Measurements from ENCODE around the gene GPD1. TPM values are rescaled to one million over a fixed set of nuclear protein-coding genes. Genes with fewer than 3 reads are reported as not detected.

The GPD1 gene
- total RNA-seq = under 0.01 TPM

DNA sequence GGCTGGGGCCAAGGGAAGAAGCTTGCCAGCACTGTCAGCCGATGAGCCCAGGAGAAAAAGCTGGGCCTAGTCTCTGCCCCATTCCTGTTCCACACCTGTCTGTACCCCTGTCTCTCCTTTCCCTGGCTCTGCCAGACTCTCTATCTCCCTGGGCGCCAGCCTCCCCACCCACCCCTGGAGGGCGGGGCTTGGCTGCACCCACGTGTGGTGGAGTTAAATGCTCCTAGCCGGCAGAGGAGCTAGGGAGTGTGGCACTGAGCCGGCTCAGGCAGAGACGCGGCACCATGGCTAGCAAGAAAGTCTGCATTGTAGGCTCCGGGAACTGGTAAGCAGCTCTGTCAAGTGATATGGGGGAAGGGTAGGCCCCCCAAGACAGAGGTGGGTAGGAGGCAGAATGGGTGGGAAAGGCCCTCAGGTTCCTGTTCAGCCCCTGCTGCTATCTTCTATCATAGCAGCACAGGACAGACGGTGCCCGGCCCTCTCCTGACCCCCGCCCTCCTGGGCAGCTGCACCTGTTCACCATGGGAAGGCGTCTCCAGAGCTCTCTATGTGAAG lies at the start of gene GPD1:
Gene GPD1, plus strand, starts transcription at position 242 of the 555 bp plus-strand sequence. Its CDS starts 43 bp downstream, at position 285.
- DNase-seq (ENCODE audit: low read depth in 2 of 3, low spot score in 2 of 3) = peak in 1 of 3 donors; percentile 14

DNA sequence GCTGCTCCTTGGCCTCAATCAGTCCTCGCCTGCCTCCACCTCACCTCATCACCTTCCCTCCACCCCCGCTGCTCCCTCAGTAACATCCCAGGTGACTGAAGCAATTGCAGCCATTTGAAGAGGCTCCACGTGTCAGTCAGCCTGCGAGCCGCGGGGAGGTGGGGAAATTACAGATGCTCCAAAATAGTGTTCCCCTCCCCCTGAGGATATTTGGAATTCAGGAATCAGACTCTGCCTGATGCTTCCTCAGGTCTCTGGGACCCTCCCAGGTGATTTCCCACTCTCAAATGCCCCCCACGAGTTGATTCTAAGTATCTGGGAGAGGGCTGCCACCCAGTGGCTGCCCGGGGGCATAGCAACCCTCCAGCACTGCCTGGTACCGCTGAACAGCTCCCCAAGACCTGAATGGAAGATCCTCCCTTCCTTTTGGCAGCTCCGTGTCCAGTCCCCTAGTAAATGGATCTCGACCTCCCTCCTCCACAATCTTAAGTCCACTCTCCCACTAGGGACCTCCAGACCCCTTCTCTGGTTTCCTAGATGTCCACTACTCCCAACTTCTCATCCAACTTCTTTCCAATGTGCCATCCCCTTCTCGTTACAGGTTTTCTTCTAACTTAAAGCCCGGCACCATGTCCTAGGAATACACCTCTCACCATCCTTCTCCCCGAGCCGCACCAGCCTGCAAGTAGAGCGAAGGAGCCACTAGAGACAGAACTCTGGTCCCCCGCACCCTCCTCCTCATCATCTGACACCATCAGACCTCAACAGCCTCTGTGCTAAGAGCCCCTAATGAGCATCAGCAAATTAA lies 47.8 kb upstream of the GPD1 start:
- peak in 2 of 3 donors; percentile 53 to 68 for DNase-seq (ENCODE audit: low read depth in 2 of 3, low spot score in 2 of 3)

- DNase-seq (ENCODE audit: low read depth in 2 of 3, low spot score in 2 of 3) = no peak
Observed at GRCh38 chr12:50056639-50056976, 47.2 kb upstream of the GPD1 start.

DNA sequence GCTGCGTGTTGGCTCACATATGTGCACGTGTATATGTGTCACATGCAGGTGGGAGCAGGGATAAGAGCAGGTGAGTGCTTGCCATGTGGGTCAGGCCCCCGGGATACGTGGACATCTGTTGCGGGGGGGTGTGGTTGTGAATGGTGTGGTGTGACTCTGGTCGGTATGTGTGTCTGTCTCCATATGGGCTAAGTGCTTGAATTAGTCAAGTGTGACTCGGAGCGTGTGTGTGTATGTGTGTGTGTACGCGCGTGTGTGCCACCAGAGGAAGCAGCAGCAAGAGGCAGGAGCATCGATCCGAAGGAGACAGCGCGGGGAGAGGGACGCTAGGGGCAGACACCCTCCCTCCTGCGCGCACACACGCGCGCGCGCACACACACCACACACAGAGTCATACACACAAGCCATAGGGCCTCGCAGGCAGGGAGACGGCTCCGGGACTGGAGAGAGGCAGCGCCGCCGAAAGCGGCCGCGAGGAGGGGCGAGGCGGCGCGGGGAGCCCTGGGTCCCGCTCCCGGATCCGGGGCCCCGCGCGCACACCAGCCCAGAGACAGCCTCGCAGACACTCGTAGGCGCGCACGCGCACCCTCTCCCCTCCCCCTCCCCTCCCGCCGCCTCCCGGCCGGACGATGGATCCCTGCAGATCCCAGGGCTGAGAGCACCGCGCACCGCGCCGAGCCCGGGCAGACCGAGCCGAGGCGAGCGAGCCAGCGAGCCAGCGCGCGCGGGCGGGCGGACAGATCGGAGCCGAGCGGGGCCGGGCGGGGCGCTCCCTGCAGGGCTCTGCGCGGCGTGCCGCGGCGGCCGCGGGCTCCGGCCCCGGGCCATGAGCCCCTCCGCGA lies 46.6 kb upstream of the GPD1 start, which contains the start of gene ASIC1:
Gene ASIC1, plus strand, starts transcription at position 597 of the 842 bp plus-strand sequence. CDS start 1,171 bp downstream, outside the sequence.
- peak in 2 of 3 donors; percentile 38 to 56 for DNase-seq (ENCODE audit: low read depth in 2 of 3, low spot score in 2 of 3)

GRCh38 chr12:50057896-50058670 lies 45.7 kb upstream of the GPD1 start:
- no peak for DNase-seq (ENCODE audit: low read depth in 2 of 3, low spot score in 2 of 3)

- no peak for DNase-seq (ENCODE audit: low read depth in 2 of 3, low spot score in 2 of 3)
Observed at GRCh38 chr12:50058743-50059312, 45.0 kb upstream of the GPD1 start.

- peak in 2 of 3 donors; percentile 67 to 73 for DNase-seq (ENCODE audit: low read depth in 2 of 3, low spot score in 2 of 3)
Observed at GRCh38 chr12:50059440-50060119, 44.2 kb upstream of the GPD1 start.

GRCh38 chr12:50060120-50060468 lies 43.7 kb upstream of the GPD1 start:
- no peak for DNase-seq (ENCODE audit: low read depth in 2 of 3, low spot score in 2 of 3)

DNA sequence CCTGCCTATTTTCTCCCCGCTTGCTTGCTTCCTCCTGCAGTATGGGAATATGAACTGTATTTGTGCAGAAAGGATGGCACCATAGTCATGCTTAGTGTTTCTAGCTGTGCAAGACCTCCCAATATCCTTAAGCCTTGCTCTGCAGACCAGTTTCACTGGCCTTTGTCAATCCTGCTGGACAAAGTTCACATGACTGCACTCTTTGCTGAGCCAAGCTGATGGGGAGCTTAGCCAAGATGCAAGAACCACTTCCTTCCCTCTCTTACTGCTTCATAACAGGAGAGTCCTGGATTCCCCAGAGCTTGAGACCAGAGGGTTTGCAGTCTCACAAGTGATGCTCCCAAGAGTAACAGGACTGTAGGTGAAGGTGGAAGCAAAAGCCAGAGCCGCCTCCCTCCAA lies 42.6 kb upstream of the GPD1 start:
- DNase-seq (ENCODE audit: low read depth in 2 of 3, low spot score in 2 of 3) = no peak

DNA sequence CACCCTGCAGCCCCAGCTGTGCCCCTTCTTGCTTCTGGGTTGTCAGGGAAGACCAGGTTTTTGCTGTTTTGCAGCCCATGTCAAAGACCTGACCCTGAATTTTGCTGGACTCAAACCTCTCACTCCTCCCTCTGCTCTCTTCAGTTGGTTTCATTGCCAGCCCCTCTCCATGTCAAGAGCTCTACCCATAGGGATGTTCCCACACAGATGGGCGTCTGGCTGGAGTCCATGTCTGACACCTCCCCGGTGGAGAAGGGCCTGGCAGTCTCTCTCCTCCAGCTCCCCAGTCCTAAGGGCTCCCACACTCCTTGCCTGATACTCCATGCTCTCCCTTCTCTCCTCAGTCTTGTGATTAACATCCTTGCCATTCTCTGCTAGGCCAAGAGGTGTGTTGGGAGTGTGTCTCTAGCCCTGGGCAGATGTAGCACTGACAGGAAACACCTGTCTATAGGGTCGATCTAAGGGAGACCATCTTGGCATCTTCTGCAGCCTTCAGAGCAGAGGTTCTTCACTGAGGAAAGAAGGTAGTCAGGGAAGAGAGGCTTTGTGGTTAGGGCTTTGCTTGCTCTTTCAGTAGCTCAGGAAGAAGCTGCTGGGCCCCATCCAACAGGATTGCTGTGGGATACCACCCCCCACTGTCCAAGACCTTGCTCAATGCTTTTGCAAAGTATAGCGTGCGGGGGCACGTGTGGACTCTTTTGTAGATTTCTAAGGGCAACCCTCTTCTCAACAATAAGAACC lies 41.7 kb upstream of the GPD1 start:
- no peak for DNase-seq (ENCODE audit: low read depth in 2 of 3, low spot score in 2 of 3)

- DNase-seq (ENCODE audit: low read depth in 2 of 3, low spot score in 2 of 3) = no peak
Observed at GRCh38 chr12:50062728-50063460, 40.9 kb upstream of the GPD1 start.

- no peak for DNase-seq (ENCODE audit: low read depth in 2 of 3, low spot score in 2 of 3)
Observed at GRCh38 chr12:50065726-50066310, 38.0 kb upstream of the GPD1 start.

DNA sequence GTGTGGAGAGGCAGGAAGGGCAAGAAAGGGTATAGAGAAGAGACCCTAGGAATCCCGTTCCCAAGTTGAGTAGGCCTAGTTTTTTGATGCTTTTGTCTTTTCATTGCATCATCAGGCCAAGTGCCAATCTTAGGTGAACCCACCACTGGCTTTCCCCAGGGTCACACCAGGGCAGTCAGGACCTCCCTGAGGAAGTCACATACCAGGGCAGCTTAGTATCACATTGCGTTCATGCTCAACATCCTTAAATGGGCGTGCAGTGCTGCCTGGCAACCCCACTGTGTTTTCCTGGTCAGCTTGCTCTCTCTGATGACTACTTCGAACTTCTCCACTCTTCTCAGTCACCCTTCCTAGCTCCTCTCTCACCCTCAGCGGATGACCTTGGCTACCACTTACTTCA lies 37.4 kb upstream of the GPD1 start:
- no peak for DNase-seq (ENCODE audit: low read depth in 2 of 3, low spot score in 2 of 3)

DNA sequence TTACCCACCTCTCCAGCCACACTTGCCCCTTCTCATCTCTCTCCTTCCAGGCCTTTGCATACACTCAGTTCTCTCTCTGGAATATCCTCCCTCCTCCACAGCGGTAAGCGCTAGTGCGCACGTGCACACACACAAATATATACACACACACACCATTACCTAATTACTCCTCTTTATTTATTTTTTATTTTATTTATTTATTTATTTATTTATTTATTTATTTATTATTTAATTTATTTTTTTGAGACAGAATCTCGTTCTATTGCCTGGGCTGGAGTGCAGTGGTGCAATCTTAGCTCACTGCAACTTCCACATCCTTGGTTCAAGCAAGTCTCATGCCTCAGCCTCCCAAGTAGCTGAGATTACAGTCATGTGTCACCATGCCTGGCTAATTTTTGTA lies 34.7 kb upstream of the GPD1 start:
- DNase-seq (ENCODE audit: low read depth in 2 of 3, low spot score in 2 of 3) = no peak

DNA sequence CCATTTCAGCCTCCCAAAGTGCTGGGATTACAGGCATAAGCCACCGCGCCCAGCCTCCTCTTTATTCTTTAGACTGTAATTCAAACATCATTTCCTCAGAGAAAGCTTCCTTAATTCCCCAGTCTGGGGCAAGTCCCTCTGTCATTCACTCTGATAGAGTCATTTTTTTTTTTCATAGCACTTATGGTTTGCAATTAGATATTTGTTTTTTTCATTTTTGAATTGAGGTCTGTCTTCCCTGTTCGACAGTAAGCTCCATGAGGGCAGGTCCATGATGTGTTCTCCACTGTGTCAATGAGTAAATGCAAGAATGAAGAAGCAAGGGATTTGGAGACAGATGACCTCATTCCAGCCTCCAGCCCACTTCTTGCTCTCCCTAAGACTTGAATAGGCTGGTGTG lies 34.3 kb upstream of the GPD1 start:
- DNase-seq (ENCODE audit: low read depth in 2 of 3, low spot score in 2 of 3) = no peak

DNA sequence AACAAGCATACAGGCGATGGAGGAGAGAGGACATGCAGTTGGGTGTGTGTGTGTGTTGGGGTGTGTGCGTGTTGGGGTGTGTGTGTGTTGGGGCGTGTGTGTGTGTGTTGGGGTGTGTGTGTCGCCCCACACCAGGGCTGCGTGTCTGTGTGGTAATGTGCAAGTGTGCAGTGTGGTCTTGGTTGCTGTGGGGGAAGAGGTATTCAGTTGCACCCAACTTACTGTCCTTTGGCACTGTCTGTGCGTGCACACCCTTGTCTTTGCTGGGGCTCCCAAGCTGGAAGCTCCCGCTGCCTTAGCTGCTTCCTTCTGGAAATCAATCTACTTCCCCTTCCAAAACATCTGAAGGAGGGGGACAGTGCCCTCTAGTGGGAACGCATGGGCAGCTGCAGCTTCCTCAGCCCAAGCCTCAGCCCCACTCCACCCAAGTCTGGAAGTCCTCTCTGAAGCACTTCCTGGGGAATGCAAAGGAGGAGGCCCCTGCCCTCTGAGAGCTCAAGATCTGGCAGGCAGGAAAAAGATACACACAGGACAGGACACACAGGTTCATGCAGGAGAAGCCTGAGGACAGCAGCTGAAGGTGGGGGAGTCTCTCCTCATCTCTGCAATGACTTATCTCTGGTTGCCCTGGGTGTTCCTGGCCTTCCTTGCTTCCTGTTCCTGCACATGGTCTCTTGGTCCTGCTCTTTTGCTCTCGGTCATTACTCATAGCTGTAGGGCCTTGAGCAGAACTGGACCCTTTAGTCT lies 33.3 kb upstream of the GPD1 start:
- DNase-seq (ENCODE audit: low read depth in 2 of 3, low spot score in 2 of 3) = peak; percentile 49 to 83 (median 77)

DNA sequence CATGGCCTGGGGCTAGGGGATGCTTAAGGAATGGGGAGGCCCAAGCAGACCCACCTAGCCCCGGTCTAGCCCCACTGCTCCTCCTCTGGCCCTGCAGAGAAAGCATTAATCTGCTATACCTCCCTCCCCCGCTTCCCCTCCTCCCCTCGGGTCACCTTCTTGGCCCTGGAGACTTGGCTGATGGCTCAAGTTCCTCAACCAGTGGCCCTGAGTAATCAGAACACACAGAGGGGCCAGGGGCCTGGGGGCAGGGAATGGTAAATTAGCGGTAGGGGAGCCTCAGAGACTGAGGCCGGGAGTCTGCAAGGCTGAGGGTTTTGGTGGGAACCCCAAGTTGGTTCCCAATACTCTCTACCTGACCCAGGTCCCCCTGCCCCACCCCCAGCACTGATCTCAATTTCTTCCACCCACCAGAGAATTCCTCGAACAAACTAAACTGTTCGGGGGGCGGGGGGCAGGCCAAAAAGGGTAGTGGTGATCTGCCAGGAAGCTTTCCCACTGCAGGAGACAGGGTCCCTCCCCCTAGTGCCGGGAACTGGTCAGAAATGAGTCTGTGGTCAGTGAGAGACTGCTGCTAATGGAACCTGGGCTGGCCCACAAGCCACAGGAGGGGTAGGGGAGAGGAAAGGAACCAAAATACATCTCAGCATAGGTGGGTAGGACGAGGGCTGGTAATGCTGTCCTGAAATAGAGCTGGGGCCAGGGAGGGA lies 31.5 kb upstream of the GPD1 start:
- no peak for DNase-seq (ENCODE audit: low read depth in 2 of 3, low spot score in 2 of 3)

All from hematopoietic multipotent progenitor cell (in vitro differentiated cells).